Lower lobe of right lung (tissue), 2 donors: ENCODE data around the gene MOB3B. TPM values are rescaled to one million over a fixed set of nuclear protein-coding genes. Genes with fewer than 3 reads are reported as not detected.

Experiments
- ATAC-seq, 2 donors: fragments of 200-7000 bp; cut with Tn5 transposase; one replicate each; pipeline ENCODE4 v1.9.1; 2020 to 2022; ENCODE audit warnings: mild to moderate bottlenecking in 2 of 2, moderate library complexity in 2 of 2
- DNase-seq: peaks from one replicate; pipeline ENCODE4 v3.0.0-alpha.2; 2020
- H3K27ac ChIP-seq: fragments of 200-600 bp; one replicate; pipeline ENCODE4 v1.8.0; 2022
- H3K27me3 ChIP-seq: fragments of 200-600 bp; one replicate; pipeline ENCODE4 v1.8.0; 2022; ENCODE audit warnings: low read depth
- H3K36me3 ChIP-seq: fragments of 200-600 bp; one replicate; pipeline ENCODE4 v1.8.0; 2022; ENCODE audit warnings: mild to moderate bottlenecking
- H3K4me1 ChIP-seq: fragments of 200-600 bp; one replicate; pipeline ENCODE4 v1.8.0; 2022
- H3K4me3 ChIP-seq: fragments of 200-600 bp; one replicate; pipeline ENCODE4 v1.8.0; 2022; ENCODE audit warnings: mild to moderate bottlenecking
- H3K9me3 ChIP-seq: fragments of 200-600 bp; one replicate; pipeline ENCODE4 v1.8.0; 2022
- intact Hi-C: fragments of 100-400 bp; cut with DNase I; formaldehyde crosslinking; loops from one replicate; pipeline ENCODE4 v1.11.0; 2022
- total RNA-seq: library from RNA; stranded (reverse); fragmentation: NEBNext Ultra II Directional; extraction: Animal tissue kit (Norgen Biotek cat#: 25700); gene quantifications from one replicate; pipeline ENCODE4 v1.2.1, GENCODE V29; 2021
- TF ChIP-seq, protein P1 (sequence below): fragments of 200-600 bp; IDR thresholded peaks from one replicate; pipeline ENCODE4 v1.8.0; 2022; ENCODE audit warnings: antibody characterized with exemption, mild to moderate bottlenecking
- donor health status: DM: no; HTN: yes; CAD: no; lungs with severe emphysema.

The MOB3B gene
- total RNA-seq, 1 donor from 2014 or later: 22.7 TPM

GRCh38 chr9:27572061-27572460 lies 42.4 kb upstream of the MOB3B start:
- Histone ChIP-seq H3K9me3 (no peaks in the 10 kb centered on the region), H3K27ac (peak overlapping the region; percentile 98), H3K4me1 (peaks cover 17% of the 10 kb centered on the region), H3K36me3 (no peaks in the 10 kb centered on the region), H3K4me3 (peak overlapping the region; percentile 78), H3K27me3 (no peaks in the 10 kb centered on the region)
- TF ChIP-seq, protein P1, sequence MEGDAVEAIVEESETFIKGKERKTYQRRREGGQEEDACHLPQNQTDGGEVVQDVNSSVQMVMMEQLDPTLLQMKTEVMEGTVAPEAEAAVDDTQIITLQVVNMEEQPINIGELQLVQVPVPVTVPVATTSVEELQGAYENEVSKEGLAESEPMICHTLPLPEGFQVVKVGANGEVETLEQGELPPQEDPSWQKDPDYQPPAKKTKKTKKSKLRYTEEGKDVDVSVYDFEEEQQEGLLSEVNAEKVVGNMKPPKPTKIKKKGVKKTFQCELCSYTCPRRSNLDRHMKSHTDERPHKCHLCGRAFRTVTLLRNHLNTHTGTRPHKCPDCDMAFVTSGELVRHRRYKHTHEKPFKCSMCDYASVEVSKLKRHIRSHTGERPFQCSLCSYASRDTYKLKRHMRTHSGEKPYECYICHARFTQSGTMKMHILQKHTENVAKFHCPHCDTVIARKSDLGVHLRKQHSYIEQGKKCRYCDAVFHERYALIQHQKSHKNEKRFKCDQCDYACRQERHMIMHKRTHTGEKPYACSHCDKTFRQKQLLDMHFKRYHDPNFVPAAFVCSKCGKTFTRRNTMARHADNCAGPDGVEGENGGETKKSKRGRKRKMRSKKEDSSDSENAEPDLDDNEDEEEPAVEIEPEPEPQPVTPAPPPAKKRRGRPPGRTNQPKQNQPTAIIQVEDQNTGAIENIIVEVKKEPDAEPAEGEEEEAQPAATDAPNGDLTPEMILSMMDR: no peak
- intact Hi-C loops: no loop called here
- no peak for DNase-seq
- peak in 1 of 2 donors; percentile 5 for ATAC-seq

DNA sequence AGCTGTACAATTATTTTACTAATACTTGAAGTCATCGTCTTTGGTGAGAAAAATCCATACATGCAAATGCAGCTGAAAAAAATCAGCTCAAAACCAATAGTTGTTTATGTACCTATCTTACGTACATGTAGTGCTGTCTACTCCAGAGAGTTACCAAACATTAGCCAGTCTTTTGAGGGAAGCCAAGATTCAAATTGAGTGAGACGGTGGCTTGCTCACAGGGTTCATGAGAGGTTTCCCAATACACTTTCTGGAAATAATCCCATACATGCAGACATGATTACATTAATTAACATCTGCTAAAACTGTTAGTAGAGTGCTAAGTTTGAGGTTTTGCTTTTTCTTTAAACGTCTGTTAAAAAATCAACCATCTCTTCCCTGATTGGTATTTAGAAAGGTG lies 41.4 kb upstream of the MOB3B start:
- no peak for ATAC-seq
- Histone ChIP-seq H3K9me3 (no peaks in the 10 kb centered on the region), H3K36me3 (no peaks in the 10 kb centered on the region), H3K27me3 (no peaks in the 10 kb centered on the region), H3K27ac (no peak overlapping the region), H3K4me3 (no peak overlapping the region), H3K4me1 (peaks cover 17% of the 10 kb centered on the region)
- intact Hi-C loops: no loop called here
- TF ChIP-seq, protein P1: no peak
- no peak for DNase-seq

DNA sequence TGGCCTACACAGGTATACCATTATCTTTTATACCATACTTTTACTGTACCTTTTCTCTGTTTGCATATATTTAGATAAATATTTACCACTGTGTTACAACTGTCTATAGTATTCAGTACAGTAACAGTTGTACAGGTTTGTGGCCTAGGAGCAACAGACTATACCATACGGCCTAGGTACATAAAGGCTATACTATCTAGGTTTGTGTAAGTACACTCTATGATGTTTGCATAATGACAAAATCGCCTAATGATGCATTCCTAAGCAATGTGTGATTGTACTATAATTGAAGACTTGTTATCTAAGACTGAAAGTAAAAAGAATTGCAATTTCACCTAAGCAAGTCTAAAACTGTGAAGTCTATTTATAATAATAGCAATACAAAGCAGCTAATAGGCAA lies 39.8 kb upstream of the MOB3B start:
- Histone ChIP-seq H3K4me1 (peaks cover 22% of the 10 kb centered on the region), H3K4me3 (no peak overlapping the region), H3K9me3 (no peaks in the 10 kb centered on the region), H3K36me3 (peaks cover 9% of the 10 kb centered on the region), H3K27ac (no peak overlapping the region), H3K27me3 (no peaks in the 10 kb centered on the region)
- TF ChIP-seq, protein P1: no peak
- ATAC-seq (no peak), DNase-seq (no peak)
- intact Hi-C loops: no loop called here

GRCh38 chr9:27566118-27566517 lies 36.5 kb upstream of the MOB3B start:
- Histone ChIP-seq H3K27ac (no peak overlapping the region), H3K27me3 (no peaks in the 10 kb centered on the region), H3K4me3 (no peak overlapping the region), H3K4me1 (peaks cover 7% of the 10 kb centered on the region), H3K9me3 (no peaks in the 10 kb centered on the region), H3K36me3 (peaks cover 22% of the 10 kb centered on the region)
- intact Hi-C loops: no loop called here
- TF ChIP-seq, protein P1: no peak
- ATAC-seq (no peak), DNase-seq (no peak)

DNA sequence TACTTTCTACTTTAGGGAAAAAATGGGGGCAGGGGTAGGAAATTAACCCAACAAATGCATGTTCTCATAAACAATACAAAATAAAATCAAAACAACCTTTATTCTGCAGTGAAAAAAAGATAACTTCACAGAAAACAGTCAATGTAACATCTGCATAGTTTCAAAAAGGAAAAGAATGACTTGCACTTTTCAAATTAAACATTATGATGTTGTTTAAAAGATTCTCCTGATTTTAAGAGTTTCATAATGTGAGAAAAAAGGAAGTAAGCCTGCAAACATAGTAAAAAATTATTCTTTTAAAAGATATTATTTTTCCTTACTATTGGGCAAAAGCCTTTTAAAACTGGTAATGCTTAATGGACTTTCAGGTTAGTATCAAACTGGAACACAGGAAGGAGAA lies 36.1 kb upstream of the MOB3B start:
- Histone ChIP-seq H3K36me3 (peaks cover 26% of the 10 kb centered on the region), H3K27me3 (no peaks in the 10 kb centered on the region), H3K27ac (peak overlapping the region; percentile 14), H3K4me3 (no peak overlapping the region), H3K9me3 (no peaks in the 10 kb centered on the region), H3K4me1 (peaks cover 7% of the 10 kb centered on the region)
- intact Hi-C loops: no loop called here
- no peak for ATAC-seq
- TF ChIP-seq, protein P1: no peak
- DNase-seq: no peak

GRCh38 chr9:27564670-27565069 lies 35.1 kb upstream of the MOB3B start:
- peak; percentile 61 to 72 for ATAC-seq
- intact Hi-C loops: no loop called here

More at GRCh38 chr9:27564670-27565069, 35.1 kb upstream of the MOB3B start:
- TF ChIP-seq, protein P1: no peak
- no peak for DNase-seq
- Histone ChIP-seq H3K27me3 (no peaks in the 10 kb centered on the region), H3K9me3 (no peaks in the 10 kb centered on the region), H3K36me3 (peaks cover 36% of the 10 kb centered on the region), H3K4me1 (peaks cover 7% of the 10 kb centered on the region), H3K4me3 (no peak overlapping the region), H3K27ac (peak overlapping the region; percentile 14)
